DND-41 (cell line): Measurements from ENCODE around the gene TERF2IP.

ENCODE experiments used
- ATAC-seq: fragments of 200-7000 bp; cut with Tn5 transposase; 3 replicates; pipeline ENCODE4 v1.9.1; 2021; ENCODE audit warnings: low read depth; ENCODE audit not compliant: insufficient read depth
- DNase-seq: peaks from one replicate; pipeline ENCODE4 v3.0.0-alpha.2; 2020
- H2AFZ ChIP-seq: 2 replicates; pipeline ENCODE4 v1.6.0; 2012; ENCODE audit warnings: low read depth, low read length
- H3K27ac ChIP-seq: 2 replicates; pipeline ENCODE4 v1.5.1; 2012; ENCODE audit warnings: low read length, inconsistent platforms
- H3K27me3 ChIP-seq: fragments of 200-600 bp; sonication (generic); 2 replicates; pipeline ENCODE4 v1.6.0; 2012; ENCODE audit warnings: low read length, mild to moderate bottlenecking, inconsistent platforms; ENCODE audit not compliant: insufficient read depth, poor library complexity
- H3K36me3 ChIP-seq: 2 replicates; pipeline ENCODE4 v1.5.1; 2012; ENCODE audit warnings: low read length, inconsistent platforms; ENCODE audit not compliant: insufficient read depth
- H3K4me1 ChIP-seq: 2 replicates; pipeline ENCODE4 v1.5.1; 2012; ENCODE audit warnings: mild to moderate bottlenecking, low read length; ENCODE audit not compliant: insufficient read depth
- H3K4me2 ChIP-seq: 2 replicates; pipeline ENCODE4 v1.6.0; 2012; ENCODE audit warnings: mild to moderate bottlenecking, moderate library complexity, low read length, inconsistent platforms; ENCODE audit not compliant: insufficient read depth
- H3K4me3 ChIP-seq, 2 experiments: fragments of 200-600 bp in 1 of 2; shearing (Covaris generic) in 1 of 2; 2 replicates each; pipeline ENCODE4 v1.5.1; 2012 to 2016; ENCODE audit warnings: inconsistent platforms in 2 of 2, low read length in 2 of 2, mild to moderate bottlenecking in 2 of 2, low read depth in 1 of 2, moderate library complexity in 1 of 2
- H3K79me2 ChIP-seq: 2 replicates; pipeline ENCODE4 v1.6.0; 2012; ENCODE audit warnings: low read length, inconsistent platforms; ENCODE audit not compliant: insufficient read depth
- H3K9ac ChIP-seq: 2 replicates; pipeline ENCODE4 v1.6.0; 2012; ENCODE audit warnings: low read depth, mild to moderate bottlenecking, inconsistent platforms, low read length, moderate library complexity
- H3K9me3 ChIP-seq: 2 replicates; pipeline ENCODE4 v1.5.1; 2012; ENCODE audit warnings: low read length, moderate library complexity, mild to moderate bottlenecking, inconsistent platforms; ENCODE audit not compliant: insufficient read depth, severe bottlenecking
- H4K20me1 ChIP-seq: 2 replicates; pipeline ENCODE4 v1.6.0; 2012; ENCODE audit warnings: low read length; ENCODE audit not compliant: insufficient read depth
- EZH2 ChIP-seq: IDR thresholded peaks from 3 replicates; pipeline ENCODE4 v1.6.1; 2012; ENCODE audit warnings: borderline replicate concordance, low read depth, mild to moderate bottlenecking, moderate library complexity, low read length, inconsistent platforms; ENCODE audit not compliant: severe bottlenecking
- TF ChIP-seq, protein P1 (sequence below): IDR thresholded peaks from 2 replicates; pipeline ENCODE4 v1.5.1; 2012; ENCODE audit warnings: borderline replicate concordance, low read length, moderate library complexity, mild to moderate bottlenecking; ENCODE audit not compliant: poor library complexity, severe bottlenecking; ENCODE audit errors: extremely low read depth

TERF2IP gene

DNA sequence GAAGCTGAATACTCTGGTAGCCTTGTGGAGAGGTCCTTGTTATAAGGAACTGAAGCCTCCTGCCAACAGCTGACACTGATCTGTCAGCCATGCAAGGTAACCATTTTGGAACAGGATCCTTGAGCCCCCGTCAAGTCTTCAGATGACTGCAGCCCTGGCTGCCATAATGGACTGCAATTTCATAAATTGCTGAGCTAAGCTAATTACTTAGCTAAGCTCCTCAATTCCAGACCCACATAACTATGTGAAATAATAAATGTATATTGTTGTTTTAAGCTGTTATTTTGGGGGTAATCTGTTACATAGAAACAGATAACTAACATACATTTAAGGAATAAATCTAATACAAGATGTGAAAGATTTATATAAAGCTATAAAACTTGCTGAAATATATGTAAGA lies 41.1 kb upstream of the TERF2IP start:
- no peaks in the 10 kb centered on the region for H4K20me1 ChIP-seq
- peaks cover 87% of the 10 kb centered on the region for H3K36me3 ChIP-seq
- no peaks in the 10 kb centered on the region for H3K27me3 ChIP-seq
- H2AFZ ChIP-seq = no peak overlapping the region
- H3K79me2 ChIP-seq = 0 out of 2 replicates have a peak, but pooled peaks cover 5% of the 10 kb centered on the region
- H3K9me3 ChIP-seq = peaks cover 4% of the 10 kb centered on the region
- DNase-seq = no peak
- ATAC-seq = no peak
- TF ChIP-seq EZH2 = no peak
- TF ChIP-seq, protein P1, sequence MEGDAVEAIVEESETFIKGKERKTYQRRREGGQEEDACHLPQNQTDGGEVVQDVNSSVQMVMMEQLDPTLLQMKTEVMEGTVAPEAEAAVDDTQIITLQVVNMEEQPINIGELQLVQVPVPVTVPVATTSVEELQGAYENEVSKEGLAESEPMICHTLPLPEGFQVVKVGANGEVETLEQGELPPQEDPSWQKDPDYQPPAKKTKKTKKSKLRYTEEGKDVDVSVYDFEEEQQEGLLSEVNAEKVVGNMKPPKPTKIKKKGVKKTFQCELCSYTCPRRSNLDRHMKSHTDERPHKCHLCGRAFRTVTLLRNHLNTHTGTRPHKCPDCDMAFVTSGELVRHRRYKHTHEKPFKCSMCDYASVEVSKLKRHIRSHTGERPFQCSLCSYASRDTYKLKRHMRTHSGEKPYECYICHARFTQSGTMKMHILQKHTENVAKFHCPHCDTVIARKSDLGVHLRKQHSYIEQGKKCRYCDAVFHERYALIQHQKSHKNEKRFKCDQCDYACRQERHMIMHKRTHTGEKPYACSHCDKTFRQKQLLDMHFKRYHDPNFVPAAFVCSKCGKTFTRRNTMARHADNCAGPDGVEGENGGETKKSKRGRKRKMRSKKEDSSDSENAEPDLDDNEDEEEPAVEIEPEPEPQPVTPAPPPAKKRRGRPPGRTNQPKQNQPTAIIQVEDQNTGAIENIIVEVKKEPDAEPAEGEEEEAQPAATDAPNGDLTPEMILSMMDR = no peak
- H3K4me3 ChIP-seq = no peak overlapping the region
- no peak overlapping the region for H3K4me2 ChIP-seq
- H3K4me1 ChIP-seq = no peaks in the 10 kb centered on the region
- no peak overlapping the region for H3K27ac ChIP-seq
- no peak overlapping the region for H3K9ac ChIP-seq

- no peaks in the 10 kb centered on the region for H3K9me3 ChIP-seq
- no peaks in the 10 kb centered on the region for H4K20me1 ChIP-seq
- no peak overlapping the region for H3K9ac ChIP-seq
- H3K4me3 ChIP-seq = no peak overlapping the region
- ATAC-seq (no peak), DNase-seq (no peak)
- no peaks in the 10 kb centered on the region for H3K27me3 ChIP-seq
- no peaks in the 10 kb centered on the region; the same call in 1 of the 2 replicates for H3K4me1 ChIP-seq
- H3K79me2 ChIP-seq = peaks cover 8% of the 10 kb centered on the region; the same call in 1 of the 2 replicates
- no peak for TF ChIP-seq EZH2
- TF ChIP-seq, protein P1 = no peak
- H3K4me2 ChIP-seq = no peak overlapping the region
- H2AFZ ChIP-seq = no peak overlapping the region
- no peak overlapping the region for H3K27ac ChIP-seq
- H3K36me3 ChIP-seq = peaks cover 87% of the 10 kb centered on the region
Observed at GRCh38 chr16:75614066-75614897, 33.3 kb upstream of the TERF2IP start.

GRCh38 chr16:75615619-75616018 lies 32.0 kb upstream of the TERF2IP start:
- Histone ChIP-seq H3K27me3 (no peaks in the 10 kb centered on the region), H3K9ac (no peak overlapping the region), H3K9me3 (no peaks in the 10 kb centered on the region), H4K20me1 (no peaks in the 10 kb centered on the region), H3K4me3 (no peak overlapping the region), H3K4me1 (peaks cover 6% of the 10 kb centered on the region), H3K36me3 (peaks cover 87% of the 10 kb centered on the region), H2AFZ (no peak overlapping the region), H3K4me2 (no peak overlapping the region), H3K27ac (no peak overlapping the region), H3K79me2 (peaks cover 10% of the 10 kb centered on the region)
- no peak for TF ChIP-seq EZH2
- TF ChIP-seq, protein P1 = no peak
- DNase-seq (no peak), ATAC-seq (no peak)
